ENCODE measurements around the gene IL19.

Gene IL19

GRCh38 chr1:206878456-206878855, 107.9 kb downstream of the IL19 start:
- Histone ChIP-seq H3K9me3 (ENCODE audit: control insufficient read depth, low read length) (peaks cover 26% of the 10 kb centered on the region), H3K4me3 (ENCODE audit: extremely low read depth, insufficient read depth, low read length, poor library complexity, severe bottlenecking) (no peak overlapping the region), H3K36me3 (ENCODE audit: control insufficient read depth, insufficient read depth, low read length) (no peaks in the 10 kb centered on the region), H3K27ac (ENCODE audit: low read depth, low read length, severe bottlenecking) (no peak overlapping the region), H3K4me1 (ENCODE audit: control insufficient read depth, insufficient read depth, low read length, poor library complexity, severe bottlenecking) (no peaks in the 10 kb centered on the region)

- peaks cover 26% of the 10 kb centered on the region for H3K9me3 ChIP-seq (ENCODE audit: control insufficient read depth, low read length)
- no peaks in the 10 kb centered on the region for H3K36me3 ChIP-seq (ENCODE audit: control insufficient read depth, insufficient read depth, low read length)
- no peak overlapping the region for H3K4me3 ChIP-seq (ENCODE audit: extremely low read depth, insufficient read depth, low read length, poor library complexity, severe bottlenecking)
- WGBS, 2 experiments (ENCODE audit: insufficient coverage in 2 of 2) = 72 to 80% methylated on average over 2 of the region's 3 CpGs
- H3K27ac ChIP-seq (ENCODE audit: low read depth, low read length, severe bottlenecking) = no peak overlapping the region
- no peaks in the 10 kb centered on the region for H3K4me1 ChIP-seq (ENCODE audit: control insufficient read depth, insufficient read depth, low read length, poor library complexity, severe bottlenecking)
Observed at GRCh38 chr1:206880314-206880713, 109.7 kb downstream of the IL19 start.

GRCh38 chr1:206882555-206882954, 112.0 kb downstream of the IL19 start:
- H3K9me3 ChIP-seq (ENCODE audit: control insufficient read depth, low read length) = peaks cover 18% of the 10 kb centered on the region
- WGBS, 2 experiments (ENCODE audit: insufficient coverage in 2 of 2) = 71% methylated on average over 1 of the region's 3 CpGs; no CpG with 5 or more reads in 1 of the 2 experiments
- no peak overlapping the region for H3K4me3 ChIP-seq (ENCODE audit: extremely low read depth, insufficient read depth, low read length, poor library complexity, severe bottlenecking)

GRCh38 chr1:206883160-206883559, 112.6 kb downstream of the IL19 start:
- no peak overlapping the region for H3K4me3 ChIP-seq (ENCODE audit: extremely low read depth, insufficient read depth, low read length, poor library complexity, severe bottlenecking)
- no peak overlapping the region for H3K27ac ChIP-seq (ENCODE audit: low read depth, low read length, severe bottlenecking)
- WGBS, 2 experiments (ENCODE audit: insufficient coverage in 2 of 2) = no CpG with 5 or more reads among the region's 1 CpG
- no peaks in the 10 kb centered on the region for H3K36me3 ChIP-seq (ENCODE audit: control insufficient read depth, insufficient read depth, low read length)
- peaks cover 12% of the 10 kb centered on the region for H3K9me3 ChIP-seq (ENCODE audit: control insufficient read depth, low read length)
- no peaks in the 10 kb centered on the region for H3K4me1 ChIP-seq (ENCODE audit: control insufficient read depth, insufficient read depth, low read length, poor library complexity, severe bottlenecking)

More at GRCh38 chr1:206882555-206882954, 112.0 kb downstream of the IL19 start:
- Histone ChIP-seq H3K27ac (ENCODE audit: low read depth, low read length, severe bottlenecking) (no peak overlapping the region), H3K36me3 (ENCODE audit: control insufficient read depth, insufficient read depth, low read length) (no peaks in the 10 kb centered on the region), H3K4me1 (ENCODE audit: control insufficient read depth, insufficient read depth, low read length, poor library complexity, severe bottlenecking) (no peaks in the 10 kb centered on the region)

GRCh38 chr1:206883876-206884275, 113.3 kb downstream of the IL19 start:
- 100% methylated on average over 1 of the region's 2 CpGs for WGBS, 2 experiments (ENCODE audit: insufficient coverage in 2 of 2)
- no peak overlapping the region for H3K4me3 ChIP-seq (ENCODE audit: extremely low read depth, insufficient read depth, low read length, poor library complexity, severe bottlenecking)
- no peaks in the 10 kb centered on the region for H3K36me3 ChIP-seq (ENCODE audit: control insufficient read depth, insufficient read depth, low read length)
- no peak overlapping the region for H3K27ac ChIP-seq (ENCODE audit: low read depth, low read length, severe bottlenecking)
- peaks cover 7% of the 10 kb centered on the region for H3K9me3 ChIP-seq (ENCODE audit: control insufficient read depth, low read length)
- no peaks in the 10 kb centered on the region for H3K4me1 ChIP-seq (ENCODE audit: control insufficient read depth, insufficient read depth, low read length, poor library complexity, severe bottlenecking)

- WGBS, 2 experiments (ENCODE audit: insufficient coverage in 2 of 2) = 86% methylated on average over 1 of the region's 3 CpGs; no CpG with 5 or more reads in 1 of the 2 experiments
- H3K4me3 ChIP-seq (ENCODE audit: extremely low read depth, insufficient read depth, low read length, poor library complexity, severe bottlenecking) = no peak overlapping the region
Observed at GRCh38 chr1:206885341-206886060, 114.9 kb downstream of the IL19 start.

GRCh38 chr1:206886831-206887230, 116.3 kb downstream of the IL19 start:
- no peaks in the 10 kb centered on the region for H3K36me3 ChIP-seq (ENCODE audit: control insufficient read depth, insufficient read depth, low read length)
- WGBS, 2 experiments (ENCODE audit: insufficient coverage in 2 of 2) = 82 to 100% methylated on average over 1 of the region's 1 CpG
- peaks cover 9% of the 10 kb centered on the region for H3K4me1 ChIP-seq (ENCODE audit: control insufficient read depth, insufficient read depth, low read length, poor library complexity, severe bottlenecking)
- no peaks in the 10 kb centered on the region for H3K9me3 ChIP-seq (ENCODE audit: control insufficient read depth, low read length)
- H3K27ac ChIP-seq (ENCODE audit: low read depth, low read length, severe bottlenecking) = no peak overlapping the region
- no peak overlapping the region for H3K4me3 ChIP-seq (ENCODE audit: extremely low read depth, insufficient read depth, low read length, poor library complexity, severe bottlenecking)

More at GRCh38 chr1:206885341-206886060, 114.9 kb downstream of the IL19 start:
- H3K36me3 ChIP-seq (ENCODE audit: control insufficient read depth, insufficient read depth, low read length) = no peaks in the 10 kb centered on the region
- H3K27ac ChIP-seq (ENCODE audit: low read depth, low read length, severe bottlenecking) = no peak overlapping the region
- no peaks in the 10 kb centered on the region for H3K9me3 ChIP-seq (ENCODE audit: control insufficient read depth, low read length)
- peaks cover 6% of the 10 kb centered on the region for H3K4me1 ChIP-seq (ENCODE audit: control insufficient read depth, insufficient read depth, low read length, poor library complexity, severe bottlenecking)

GRCh38 chr1:206887701-206888100, 117.1 kb downstream of the IL19 start:
- 78 to 91% methylated on average over 4 of the region's 4 CpGs for WGBS, 2 experiments (ENCODE audit: insufficient coverage in 2 of 2)
- Histone ChIP-seq H3K4me1 (ENCODE audit: control insufficient read depth, insufficient read depth, low read length, poor library complexity, severe bottlenecking) (peaks cover 9% of the 10 kb centered on the region), H3K27ac (ENCODE audit: low read depth, low read length, severe bottlenecking) (no peak overlapping the region), H3K9me3 (ENCODE audit: control insufficient read depth, low read length) (no peaks in the 10 kb centered on the region), H3K36me3 (ENCODE audit: control insufficient read depth, insufficient read depth, low read length) (no peaks in the 10 kb centered on the region), H3K4me3 (ENCODE audit: extremely low read depth, insufficient read depth, low read length, poor library complexity, severe bottlenecking) (no peak overlapping the region)

GRCh38 chr1:206890125-206891060, 119.8 kb downstream of the IL19 start:
- Histone ChIP-seq H3K9me3 (ENCODE audit: control insufficient read depth, low read length) (no peaks in the 10 kb centered on the region), H3K4me1 (ENCODE audit: control insufficient read depth, insufficient read depth, low read length, poor library complexity, severe bottlenecking) (peaks cover 10% of the 10 kb centered on the region), H3K36me3 (ENCODE audit: control insufficient read depth, insufficient read depth, low read length) (no peaks in the 10 kb centered on the region), H3K4me3 (ENCODE audit: extremely low read depth, insufficient read depth, low read length, poor library complexity, severe bottlenecking) (no peak overlapping the region), H3K27ac (ENCODE audit: low read depth, low read length, severe bottlenecking) (no peak overlapping the region)
- 86 to 91% methylated on average over 11 to 14 of the region's 15 CpGs for WGBS, 2 experiments (ENCODE audit: insufficient coverage in 2 of 2)

- peaks cover 18% of the 10 kb centered on the region for H3K4me1 ChIP-seq (ENCODE audit: control insufficient read depth, insufficient read depth, low read length, poor library complexity, severe bottlenecking)
- WGBS, 2 experiments (ENCODE audit: insufficient coverage in 2 of 2) = 100% methylated on average over 1 of the region's 1 CpG
- no peaks in the 10 kb centered on the region for H3K36me3 ChIP-seq (ENCODE audit: control insufficient read depth, insufficient read depth, low read length)
- no peak overlapping the region for H3K27ac ChIP-seq (ENCODE audit: low read depth, low read length, severe bottlenecking)
- no peaks in the 10 kb centered on the region for H3K9me3 ChIP-seq (ENCODE audit: control insufficient read depth, low read length)
- H3K4me3 ChIP-seq (ENCODE audit: extremely low read depth, insufficient read depth, low read length, poor library complexity, severe bottlenecking) = no peak overlapping the region
Observed at GRCh38 chr1:206891412-206891811, 120.8 kb downstream of the IL19 start.

Measured in mesodermal cell (in vitro differentiated cells).